Measurements from ENCODE around the gene CARMIL1.
A peak's percentile ranks its signal among the peaks of the same experiment; 100 is the strongest.

The CARMIL1 gene

GRCh38 chr6:25346064-25346463 lies 66.9 kb downstream of the CARMIL1 start (continued):
- TF ChIP-seq, protein P1, sequence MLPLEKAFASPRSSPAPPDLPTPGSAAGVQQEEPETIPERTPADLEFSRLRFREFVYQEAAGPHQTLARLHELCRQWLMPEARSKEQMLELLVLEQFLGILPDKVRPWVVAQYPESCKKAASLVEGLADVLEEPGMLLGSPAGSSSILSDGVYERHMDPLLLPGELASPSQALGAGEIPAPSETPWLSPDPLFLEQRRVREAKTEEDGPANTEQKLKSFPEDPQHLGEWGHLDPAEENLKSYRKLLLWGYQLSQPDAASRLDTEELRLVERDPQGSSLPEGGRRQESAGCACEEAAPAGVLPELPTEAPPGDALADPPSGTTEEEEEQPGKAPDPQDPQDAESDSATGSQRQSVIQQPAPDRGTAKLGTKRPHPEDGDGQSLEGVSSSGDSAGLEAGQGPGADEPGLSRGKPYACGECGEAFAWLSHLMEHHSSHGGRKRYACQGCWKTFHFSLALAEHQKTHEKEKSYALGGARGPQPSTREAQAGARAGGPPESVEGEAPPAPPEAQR (tag by site-specific recombination; IDR thresholded peaks at IDR 0.05): no peak
- no peak for TF ChIP-seq ZNF558 (tag by site-specific recombination; IDR thresholded peaks at IDR 0.05)
- no peak for TF ChIP-seq ZNF530 (tag by site-specific recombination; IDR thresholded peaks at IDR 0.05; ENCODE audit: low read depth)
- no peak for TF ChIP-seq ZNF10 (tag by site-specific recombination; IDR thresholded peaks at IDR 0.05)
- TF ChIP-seq SP2 (tag by site-specific recombination; IDR thresholded peaks at IDR 0.05): peak; percentile 14; the same call in 1 of the 2 replicates
- no peak for TF ChIP-seq PRDM6 (tag by site-specific recombination; IDR thresholded peaks at IDR 0.05)
- TF ChIP-seq ZNF157 (tag by site-specific recombination; IDR thresholded peaks at IDR 0.05): no peak
- no peak for TF ChIP-seq ZNF837 (tag by site-specific recombination; IDR thresholded peaks at IDR 0.05)
- no peak for TF ChIP-seq ZNF140 (tag by site-specific recombination; IDR thresholded peaks at IDR 0.05)
- no peak for TF ChIP-seq ZNF580 (tag by site-specific recombination; IDR thresholded peaks at IDR 0.05)
- no peak for TF ChIP-seq ZNF350 (tag by site-specific recombination; IDR thresholded peaks at IDR 0.05)
- TF ChIP-seq, protein P2, sequence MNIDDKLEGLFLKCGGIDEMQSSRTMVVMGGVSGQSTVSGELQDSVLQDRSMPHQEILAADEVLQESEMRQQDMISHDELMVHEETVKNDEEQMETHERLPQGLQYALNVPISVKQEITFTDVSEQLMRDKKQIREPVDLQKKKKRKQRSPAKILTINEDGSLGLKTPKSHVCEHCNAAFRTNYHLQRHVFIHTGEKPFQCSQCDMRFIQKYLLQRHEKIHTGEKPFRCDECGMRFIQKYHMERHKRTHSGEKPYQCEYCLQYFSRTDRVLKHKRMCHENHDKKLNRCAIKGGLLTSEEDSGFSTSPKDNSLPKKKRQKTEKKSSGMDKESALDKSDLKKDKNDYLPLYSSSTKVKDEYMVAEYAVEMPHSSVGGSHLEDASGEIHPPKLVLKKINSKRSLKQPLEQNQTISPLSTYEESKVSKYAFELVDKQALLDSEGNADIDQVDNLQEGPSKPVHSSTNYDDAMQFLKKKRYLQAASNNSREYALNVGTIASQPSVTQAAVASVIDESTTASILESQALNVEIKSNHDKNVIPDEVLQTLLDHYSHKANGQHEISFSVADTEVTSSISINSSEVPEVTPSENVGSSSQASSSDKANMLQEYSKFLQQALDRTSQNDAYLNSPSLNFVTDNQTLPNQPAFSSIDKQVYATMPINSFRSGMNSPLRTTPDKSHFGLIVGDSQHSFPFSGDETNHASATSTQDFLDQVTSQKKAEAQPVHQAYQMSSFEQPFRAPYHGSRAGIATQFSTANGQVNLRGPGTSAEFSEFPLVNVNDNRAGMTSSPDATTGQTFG (tag by site-specific recombination; IDR thresholded peaks at IDR 0.05; ENCODE audit: borderline replicate concordance): no peak
- TF ChIP-seq ZNF747 (tag by site-specific recombination; IDR thresholded peaks at IDR 0.05): no peak
- no peak for TF ChIP-seq ZNF214 (tag by site-specific recombination; IDR thresholded peaks at IDR 0.05; ENCODE audit: borderline replicate concordance)
- TF ChIP-seq, protein P3, sequence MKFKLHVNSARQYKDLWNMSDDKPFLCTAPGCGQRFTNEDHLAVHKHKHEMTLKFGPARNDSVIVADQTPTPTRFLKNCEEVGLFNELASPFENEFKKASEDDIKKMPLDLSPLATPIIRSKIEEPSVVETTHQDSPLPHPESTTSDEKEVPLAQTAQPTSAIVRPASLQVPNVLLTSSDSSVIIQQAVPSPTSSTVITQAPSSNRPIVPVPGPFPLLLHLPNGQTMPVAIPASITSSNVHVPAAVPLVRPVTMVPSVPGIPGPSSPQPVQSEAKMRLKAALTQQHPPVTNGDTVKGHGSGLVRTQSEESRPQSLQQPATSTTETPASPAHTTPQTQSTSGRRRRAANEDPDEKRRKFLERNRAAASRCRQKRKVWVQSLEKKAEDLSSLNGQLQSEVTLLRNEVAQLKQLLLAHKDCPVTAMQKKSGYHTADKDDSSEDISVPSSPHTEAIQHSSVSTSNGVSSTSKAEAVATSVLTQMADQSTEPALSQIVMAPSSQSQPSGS (tag by site-specific recombination; IDR thresholded peaks at IDR 0.05; ENCODE audit: low read depth): peak; percentile 91
- TF ChIP-seq, protein P4, sequence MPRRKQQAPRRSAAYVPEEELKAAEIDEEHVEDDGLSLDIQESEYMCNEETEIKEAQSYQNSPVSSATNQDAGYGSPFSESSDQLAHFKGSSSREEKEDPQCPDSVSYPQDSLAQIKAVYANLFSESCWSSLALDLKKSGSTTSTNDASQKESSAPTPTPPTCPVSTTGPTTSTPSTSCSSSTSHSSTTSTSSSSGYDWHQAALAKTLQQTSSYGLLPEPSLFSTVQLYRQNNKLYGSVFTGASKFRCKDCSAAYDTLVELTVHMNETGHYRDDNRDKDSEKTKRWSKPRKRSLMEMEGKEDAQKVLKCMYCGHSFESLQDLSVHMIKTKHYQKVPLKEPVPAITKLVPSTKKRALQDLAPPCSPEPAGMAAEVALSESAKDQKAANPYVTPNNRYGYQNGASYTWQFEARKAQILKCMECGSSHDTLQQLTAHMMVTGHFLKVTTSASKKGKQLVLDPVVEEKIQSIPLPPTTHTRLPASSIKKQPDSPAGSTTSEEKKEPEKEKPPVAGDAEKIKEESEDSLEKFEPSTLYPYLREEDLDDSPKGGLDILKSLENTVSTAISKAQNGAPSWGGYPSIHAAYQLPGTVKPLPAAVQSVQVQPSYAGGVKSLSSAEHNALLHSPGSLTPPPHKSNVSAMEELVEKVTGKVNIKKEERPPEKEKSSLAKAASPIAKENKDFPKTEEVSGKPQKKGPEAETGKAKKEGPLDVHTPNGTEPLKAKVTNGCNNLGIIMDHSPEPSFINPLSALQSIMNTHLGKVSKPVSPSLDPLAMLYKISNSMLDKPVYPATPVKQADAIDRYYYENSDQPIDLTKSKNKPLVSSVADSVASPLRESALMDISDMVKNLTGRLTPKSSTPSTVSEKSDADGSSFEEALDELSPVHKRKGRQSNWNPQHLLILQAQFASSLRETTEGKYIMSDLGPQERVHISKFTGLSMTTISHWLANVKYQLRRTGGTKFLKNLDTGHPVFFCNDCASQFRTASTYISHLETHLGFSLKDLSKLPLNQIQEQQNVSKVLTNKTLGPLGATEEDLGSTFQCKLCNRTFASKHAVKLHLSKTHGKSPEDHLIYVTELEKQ (tag by site-specific recombination; IDR thresholded peaks at IDR 0.05; ENCODE audit: borderline replicate concordance): peak; percentile 49; the same call in 1 of the 2 replicates
- peak; percentile 81 for TF ChIP-seq ZBTB48 (tag by site-specific recombination; IDR thresholded peaks at IDR 0.05)
- TF ChIP-seq ZNF311 (tag by site-specific recombination; IDR thresholded peaks at IDR 0.05; ENCODE audit: borderline replicate concordance): no peak
- no peak for TF ChIP-seq ZNF37A (tag by site-specific recombination; IDR thresholded peaks at IDR 0.05)
- TF ChIP-seq ZEB2 (tag by site-specific recombination; IDR thresholded peaks at IDR 0.05): no peak
- TF ChIP-seq YY2 (tag by site-specific recombination; IDR thresholded peaks at IDR 0.05): no peak
- TF ChIP-seq ZNF660 (tag by site-specific recombination; IDR thresholded peaks at IDR 0.05): no peak
- TF ChIP-seq, protein P5, sequence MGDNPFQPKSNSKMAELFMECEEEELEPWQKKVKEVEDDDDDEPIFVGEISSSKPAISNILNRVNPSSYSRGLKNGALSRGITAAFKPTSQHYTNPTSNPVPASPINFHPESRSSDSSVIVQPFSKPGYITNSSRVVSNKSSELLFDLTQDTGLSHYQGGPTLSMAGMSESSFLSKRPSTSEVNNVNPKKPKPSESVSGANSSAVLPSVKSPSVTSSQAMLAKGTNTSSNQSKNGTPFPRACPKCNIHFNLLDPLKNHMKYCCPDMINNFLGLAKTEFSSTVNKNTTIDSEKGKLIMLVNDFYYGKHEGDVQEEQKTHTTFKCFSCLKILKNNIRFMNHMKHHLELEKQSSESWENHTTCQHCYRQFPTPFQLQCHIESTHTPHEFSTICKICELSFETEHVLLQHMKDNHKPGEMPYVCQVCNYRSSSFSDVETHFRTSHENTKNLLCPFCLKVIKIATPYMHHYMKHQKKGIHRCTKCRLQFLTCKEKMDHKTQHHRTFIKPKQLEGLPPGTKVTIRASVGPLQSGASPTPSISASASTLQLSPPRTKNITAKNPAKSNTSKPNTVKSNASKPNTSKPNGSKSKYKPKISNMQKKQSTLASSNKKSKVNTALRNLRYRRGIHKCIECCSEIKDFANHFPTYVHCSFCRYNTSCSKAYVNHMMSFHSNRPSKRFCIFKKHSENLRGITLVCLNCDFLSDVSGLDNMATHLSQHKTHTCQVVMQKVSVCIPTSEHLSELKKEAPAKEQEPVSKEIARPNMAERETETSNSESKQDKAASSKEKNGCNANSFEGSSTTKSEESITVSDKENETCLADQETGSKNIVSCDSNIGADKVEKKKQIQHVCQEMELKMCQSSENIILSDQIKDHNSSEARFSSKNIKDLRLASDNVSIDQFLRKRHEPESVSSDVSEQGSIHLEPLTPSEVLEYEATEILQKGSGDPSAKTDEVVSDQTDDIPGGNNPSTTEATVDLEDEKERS (tag by site-specific recombination; IDR thresholded peaks at IDR 0.05): no peak
- no peak for TF ChIP-seq FEZF1 (tag by site-specific recombination; IDR thresholded peaks at IDR 0.05)
- TF ChIP-seq KLF10 (tag by site-specific recombination; IDR thresholded peaks at IDR 0.05): no peak
- no peak for TF ChIP-seq ZNF571 (tag by site-specific recombination; IDR thresholded peaks at IDR 0.05)
